ENCODE results near the gene GRK2. TPM values are rescaled to one million over a fixed set of nuclear protein-coding genes. Genes with fewer than 3 reads are reported as not detected.

The GRK2 gene
- total RNA-seq, 1 experiment from 2014 or later = 69.8 TPM

DNA sequence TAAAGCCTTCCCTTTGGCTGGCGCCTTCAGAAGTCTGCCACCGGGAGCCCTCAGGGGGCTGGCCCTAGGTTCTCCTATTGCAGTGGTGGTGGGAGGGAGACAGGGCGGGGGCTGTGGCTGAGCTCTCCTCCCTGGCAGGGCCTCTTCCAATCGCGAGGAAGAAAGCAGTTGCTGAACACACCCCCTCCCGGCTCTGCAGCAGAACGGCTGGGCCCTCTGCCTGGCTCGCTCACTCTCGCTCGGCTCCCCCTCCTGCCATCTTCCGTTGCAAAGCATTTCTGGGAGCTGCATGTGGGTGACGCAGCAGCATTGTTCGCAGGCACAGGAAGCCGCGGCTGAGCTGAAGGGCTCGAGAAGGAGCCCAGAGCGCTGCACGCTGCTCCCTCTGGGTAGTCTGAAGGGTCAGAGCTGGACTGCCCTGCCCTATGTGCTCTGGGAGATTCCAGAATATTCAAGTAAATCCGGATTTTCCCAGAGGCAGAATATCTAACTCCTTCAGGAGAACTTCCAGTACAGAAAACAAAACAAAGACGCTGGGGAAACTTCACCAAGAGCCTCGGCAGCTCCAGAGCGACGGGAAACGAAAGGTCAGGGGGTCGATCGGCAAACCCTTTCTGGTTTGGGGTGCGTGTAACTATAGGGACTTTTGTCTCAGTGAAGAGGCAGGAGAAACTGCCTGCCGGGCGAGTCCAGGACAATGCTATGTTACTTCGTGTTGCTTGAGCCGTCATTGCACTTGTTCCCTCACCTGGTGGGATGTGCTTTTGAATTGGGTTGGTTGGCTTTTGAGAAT is 26.3 kb upstream of the GRK2 start:
- H3K27ac Mint-ChIP-seq (ENCODE audit: unreplicated experiment) = peak overlapping the region; percentile 93
- H3K36me3 Mint-ChIP-seq (ENCODE audit: insufficient read depth, unreplicated experiment) = peaks cover 64% of the 10 kb centered on the region
- TSS peak; percentile 71 for BruUV-seq (replicated peaks)
- H3K4me1 Mint-ChIP-seq (ENCODE audit: low read depth, unreplicated experiment) = peaks cover 34% of the 10 kb centered on the region
- peak overlapping the region; percentile 95 for H3K4me3 Mint-ChIP-seq (ENCODE audit: low read depth, unreplicated experiment)
- DNase-seq = peak; percentile 98
- H3K27me3 Mint-ChIP-seq (ENCODE audit: unreplicated experiment) = no peaks in the 10 kb centered on the region
- TF ChIP-seq, protein P1, sequence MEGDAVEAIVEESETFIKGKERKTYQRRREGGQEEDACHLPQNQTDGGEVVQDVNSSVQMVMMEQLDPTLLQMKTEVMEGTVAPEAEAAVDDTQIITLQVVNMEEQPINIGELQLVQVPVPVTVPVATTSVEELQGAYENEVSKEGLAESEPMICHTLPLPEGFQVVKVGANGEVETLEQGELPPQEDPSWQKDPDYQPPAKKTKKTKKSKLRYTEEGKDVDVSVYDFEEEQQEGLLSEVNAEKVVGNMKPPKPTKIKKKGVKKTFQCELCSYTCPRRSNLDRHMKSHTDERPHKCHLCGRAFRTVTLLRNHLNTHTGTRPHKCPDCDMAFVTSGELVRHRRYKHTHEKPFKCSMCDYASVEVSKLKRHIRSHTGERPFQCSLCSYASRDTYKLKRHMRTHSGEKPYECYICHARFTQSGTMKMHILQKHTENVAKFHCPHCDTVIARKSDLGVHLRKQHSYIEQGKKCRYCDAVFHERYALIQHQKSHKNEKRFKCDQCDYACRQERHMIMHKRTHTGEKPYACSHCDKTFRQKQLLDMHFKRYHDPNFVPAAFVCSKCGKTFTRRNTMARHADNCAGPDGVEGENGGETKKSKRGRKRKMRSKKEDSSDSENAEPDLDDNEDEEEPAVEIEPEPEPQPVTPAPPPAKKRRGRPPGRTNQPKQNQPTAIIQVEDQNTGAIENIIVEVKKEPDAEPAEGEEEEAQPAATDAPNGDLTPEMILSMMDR (IDR thresholded peaks at IDR 0.05; ENCODE audit: unreplicated experiment) = no peak
- H3K9me3 Mint-ChIP-seq (ENCODE audit: low read depth, unreplicated experiment) = no peaks in the 10 kb centered on the region
- intact Hi-C loops (cut with micrococcal nuclease; ENCODE audit: unreplicated experiment) = loop anchor here (10.0 kb wide), 1 partner anchor 115 kb away; no protein-coding TSS in a partner anchor
- CTCF ChIA-PET = interaction anchor here (1.0 to 2.1 kb wide), 8 partner anchors 9 to 186 kb away, joined by 3 to 8 read pairs (median 5); partner anchors contain the start of gene KDM2A

- peak; percentile 79 for DNase-seq
- CTCF ChIA-PET = interaction anchor here (1.7 to 2.1 kb wide), 2 partner anchors 133 to 159 kb away, joined by 6 to 7 read pairs; no protein-coding TSS in a partner anchor
- Mint-ChIP-seq H3K36me3 (ENCODE audit: insufficient read depth, unreplicated experiment) (peaks cover 72% of the 10 kb centered on the region), H3K4me1 (ENCODE audit: low read depth, unreplicated experiment) (peaks cover 34% of the 10 kb centered on the region), H3K4me3 (ENCODE audit: low read depth, unreplicated experiment) (peak overlapping the region; percentile 95), H3K27ac (ENCODE audit: unreplicated experiment) (peak overlapping the region; percentile 93), H3K9me3 (ENCODE audit: low read depth, unreplicated experiment) (no peaks in the 10 kb centered on the region), H3K27me3 (ENCODE audit: unreplicated experiment) (no peaks in the 10 kb centered on the region)
- TF ChIP-seq, protein P1 (IDR thresholded peaks at IDR 0.05; ENCODE audit: unreplicated experiment) = no peak
- BruUV-seq (replicated peaks) = TSS peak; percentile 33
- intact Hi-C loops (cut with micrococcal nuclease; ENCODE audit: unreplicated experiment) = loop anchor here (10.0 kb wide), 1 partner anchor 116 kb away; no protein-coding TSS in a partner anchor
These were observed 25.5 kb upstream of the GRK2 start for GRCh38 chr11:67240576-67241389.

- DNase-seq = no peak
- H3K4me1 Mint-ChIP-seq (ENCODE audit: low read depth, unreplicated experiment) = peaks cover 34% of the 10 kb centered on the region
- TF ChIP-seq, protein P1 (IDR thresholded peaks at IDR 0.05; ENCODE audit: unreplicated experiment) = no peak
- H3K4me3 Mint-ChIP-seq (ENCODE audit: low read depth, unreplicated experiment) = peak overlapping the region; percentile 95
- CTCF ChIA-PET = no interaction called here
- H3K27me3 Mint-ChIP-seq (ENCODE audit: unreplicated experiment) = no peaks in the 10 kb centered on the region
- H3K36me3 Mint-ChIP-seq (ENCODE audit: insufficient read depth, unreplicated experiment) = peaks cover 90% of the 10 kb centered on the region
- H3K9me3 Mint-ChIP-seq (ENCODE audit: low read depth, unreplicated experiment) = no peaks in the 10 kb centered on the region
- intact Hi-C loops (cut with micrococcal nuclease; ENCODE audit: unreplicated experiment) = loop anchor here (10.0 kb wide), 1 partner anchor 118 kb away; no protein-coding TSS in a partner anchor
- H3K27ac Mint-ChIP-seq (ENCODE audit: unreplicated experiment) = peak overlapping the region; percentile 93
- no TSS peak for BruUV-seq (replicated peaks)
These were observed 23.7 kb upstream of the GRK2 start for GRCh38 chr11:67242548-67242947.

GRCh38 chr11:67243051-67243450 is 23.2 kb upstream of the GRK2 start:
- Mint-ChIP-seq H3K36me3 (ENCODE audit: insufficient read depth, unreplicated experiment) (peaks cover 94% of the 10 kb centered on the region), H3K4me1 (ENCODE audit: low read depth, unreplicated experiment) (peaks cover 38% of the 10 kb centered on the region), H3K27me3 (ENCODE audit: unreplicated experiment) (no peaks in the 10 kb centered on the region), H3K4me3 (ENCODE audit: low read depth, unreplicated experiment) (peak overlapping the region; percentile 95), H3K27ac (ENCODE audit: unreplicated experiment) (peak overlapping the region; percentile 93), H3K9me3 (ENCODE audit: low read depth, unreplicated experiment) (no peaks in the 10 kb centered on the region)
- TF ChIP-seq, protein P1 (IDR thresholded peaks at IDR 0.05; ENCODE audit: unreplicated experiment) = no peak
- BruUV-seq (replicated peaks) = no TSS peak
- intact Hi-C loops (cut with micrococcal nuclease; ENCODE audit: unreplicated experiment) = loop anchor here (10.0 kb wide), 1 partner anchor 118 kb away; no protein-coding TSS in a partner anchor
- no peak for DNase-seq
- CTCF ChIA-PET = no interaction called here

Measured in Calu3 (cell line).